Aorta (tissue), 5 donors: ENCODE measurements around the gene CDK14. TPM values are rescaled to one million over a fixed set of nuclear protein-coding genes. Genes with fewer than 3 reads are reported as not detected.
"Not testable (repeated sequence)": the region's sequence is repeated elsewhere in the genome, so short reads cannot be mapped to it uniquely, and the experiment has no call there.

ENCODE experiments used
- ATAC-seq: fragments of 200-7000 bp; cut with Tn5 transposase; one replicate; pipeline ENCODE4 v1.9.1; 2022; ENCODE audit warnings: moderate library complexity; ENCODE audit not compliant: low FRiP score
- DNase-seq, 2 donors: peaks; one replicate each; pipeline ENCODE4 v3.0.0-alpha.2; 2020
- H3K27ac ChIP-seq, 2 donors: one replicate each; pipeline ENCODE4 v1.5.1; 2013; ENCODE audit warnings: low read length in 2 of 2, mild to moderate bottlenecking in 2 of 2, moderate library complexity in 2 of 2, control low read depth in 1 of 2, inconsistent platforms in 1 of 2, low read depth in 1 of 2
- H3K27me3 ChIP-seq, 2 donors: one replicate each; pipeline ENCODE4 v1.6.1; 2013; ENCODE audit warnings: control low read depth in 1 of 2, low read length in 1 of 2, mild to moderate bottlenecking in 1 of 2, moderate library complexity in 1 of 2; ENCODE audit not compliant: insufficient read depth in 2 of 2, control insufficient read depth in 1 of 2
- H3K36me3 ChIP-seq, 2 donors: one replicate each; pipeline ENCODE4 v1.6.1; 2013; ENCODE audit warnings: control low read depth in 1 of 2, low read length in 1 of 2, mild to moderate bottlenecking in 1 of 2; ENCODE audit not compliant: insufficient read depth in 2 of 2, control insufficient read depth in 1 of 2
- H3K4me1 ChIP-seq, 2 donors: one replicate each; pipeline ENCODE4 v1.6.1; 2013; ENCODE audit warnings: low read length in 2 of 2, control low read depth in 1 of 2, mild to moderate bottlenecking in 1 of 2, moderate library complexity in 1 of 2; ENCODE audit not compliant: insufficient read depth in 2 of 2, control insufficient read depth in 1 of 2
- H3K4me3 ChIP-seq, 2 donors: one replicate each; pipeline ENCODE4 v1.5.1; 2013; ENCODE audit warnings: low read length in 2 of 2, control low read depth in 1 of 2, mild to moderate bottlenecking in 1 of 2
- H3K9me3 ChIP-seq: one replicate; pipeline ENCODE4 v1.6.1; 2013; ENCODE audit warnings: mild to moderate bottlenecking, low read length; ENCODE audit not compliant: control insufficient read depth
- WGBS, 2 donors: extraction: QIAGEN DNeasy Blood & Tissue Kit; methylation state at CpG; one replicate each; pipeline ENCODE4 v1.1.7; 2013; 5-methylcytosine and 5-hydroxymethylcytosine counted together
- intact Hi-C, 2 donors: fragments of 100-400 bp; cut with DNase I; formaldehyde crosslinking; loops; one replicate each; pipeline versions ENCODE4 v1.14.2 to v1.15.0; 2022
- polyA plus RNA-seq, 2 donors: library from polyadenylated mRNA; stranded (reverse); fragments of 200-250 nt; gene quantifications; one replicate each; pipeline ENCODE4 v1.2.3, GENCODE V29; 2013
- total RNA-seq, 2 donors: library from RNA; stranded (reverse); fragmentation: NEBNext Ultra II Directional; extraction: Animal tissue kit (Norgen Biotek cat#: 25700); gene quantifications; one replicate each; pipeline ENCODE4 v1.2.1, GENCODE V29; 2021
- donor health status: healthy with polysubstance abuse.
- donor health status: Bipolar disorder and iron deficiency.
- donor health status: DM: no; HTN: no; CAD: no.
- donor health status: DM: no; HTN: no; CAD: no.
- donor health status: DM: yes; HTN: yes; CAD: no.

CDK14 gene
- total and polyA plus RNA-seq, 4 donors: 4.6 to 72.4 (median 29.5) TPM

DNA sequence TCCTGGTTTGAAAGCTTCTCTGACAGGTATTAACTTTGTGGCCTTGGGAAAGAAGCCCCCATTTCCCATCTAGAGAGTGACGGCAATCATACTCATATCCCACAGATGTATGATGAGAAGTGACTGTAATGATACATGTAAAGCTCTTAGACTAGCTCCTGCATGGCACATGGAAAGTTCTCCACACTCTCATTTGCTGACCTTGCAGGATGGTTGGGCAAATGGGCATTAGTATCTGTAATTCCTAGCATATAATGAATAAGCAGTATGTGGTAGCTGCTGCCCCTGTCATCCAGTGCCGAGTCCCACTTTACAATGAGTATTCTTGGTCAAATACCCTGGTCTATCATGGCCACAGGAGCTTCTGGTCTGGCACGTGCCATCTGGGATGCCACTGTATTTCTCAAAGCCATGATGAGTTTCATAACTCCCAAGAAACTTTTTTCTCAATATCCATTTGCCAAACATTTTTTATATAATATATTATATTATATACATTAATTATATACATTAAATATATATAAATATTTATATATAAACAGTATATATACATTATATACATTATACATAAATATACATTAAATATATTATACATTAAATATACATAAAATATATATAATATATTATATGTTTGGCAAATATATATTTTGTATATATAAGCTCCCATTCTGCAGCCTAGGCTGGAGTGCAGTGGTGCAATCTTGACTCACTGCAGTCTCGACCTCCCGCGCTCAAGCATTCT is 561.6 kb downstream of the CDK14 start:
- no peak for ATAC-seq
- intact Hi-C loops: no loop called here

DNA sequence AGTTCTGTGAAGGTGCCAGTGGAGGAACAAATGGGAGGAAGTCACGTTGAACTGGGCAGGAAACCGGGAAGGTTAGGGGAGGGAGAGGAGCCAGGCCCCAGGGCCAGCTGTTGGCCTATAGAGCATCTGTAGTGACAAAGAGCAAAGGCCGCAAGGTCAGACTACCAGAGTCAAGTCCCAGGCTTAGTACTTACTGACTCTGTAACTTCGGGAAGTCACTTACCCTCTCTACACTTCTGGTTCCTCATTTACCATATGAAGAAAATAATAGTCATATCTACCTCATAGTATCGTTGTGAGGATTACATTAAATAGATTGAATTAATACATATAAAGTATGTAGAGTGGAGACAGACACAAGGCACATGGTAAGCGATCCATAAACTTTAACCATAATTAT is 566.3 kb downstream of the CDK14 start:
- DNase-seq (no peak), ATAC-seq (no peak)
- Histone ChIP-seq H3K4me1 (peaks cover 1 to 4% of the 10 kb centered on the region in 2 donors), H3K27me3 (peaks cover 0 to 1% of the 10 kb centered on the region in 2 donors), H3K36me3 (no peaks in the 10 kb centered on the region), H3K27ac (no peak overlapping the region), H3K4me3 (no peak overlapping the region), H3K9me3 (no peaks in the 10 kb centered on the region)
- 67 to 71% methylated on average over 6 of the region's 6 CpGs for WGBS, 2 donors
- intact Hi-C loops: no loop called here

More for the DNA sequence above, 561.6 kb downstream of the CDK14 start:
- Histone ChIP-seq H3K27me3 (no peaks in the 10 kb centered on the region), H3K9me3 (no peaks in the 10 kb centered on the region), H3K27ac (no peak overlapping the region), H3K4me3 (no peak overlapping the region), H3K4me1 (peaks cover 1 to 4% of the 10 kb centered on the region in 2 donors), H3K36me3 (no peaks in the 10 kb centered on the region)
- WGBS, 2 donors: 81 to 83% methylated on average over 6 of the region's 6 CpGs
- no peak for DNase-seq

DNA sequence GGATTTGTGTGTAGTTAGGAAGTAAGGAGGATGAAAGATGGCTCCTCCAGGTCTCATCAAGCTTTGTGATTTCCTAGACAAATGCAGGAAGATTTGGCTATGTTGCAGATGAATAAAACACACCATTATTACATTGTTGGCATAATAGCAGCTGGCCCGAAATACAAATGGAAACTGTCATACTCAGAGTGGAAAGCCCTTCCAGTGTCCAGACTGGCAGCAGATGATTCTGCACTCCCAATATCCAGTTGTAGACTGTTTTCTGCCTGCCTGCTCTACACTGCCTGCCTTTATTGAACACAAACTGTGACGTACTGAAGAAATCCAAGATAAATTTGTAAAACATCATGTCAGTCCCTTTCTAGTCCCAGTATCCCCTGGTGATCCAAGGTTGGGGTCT is 568.4 kb downstream of the CDK14 start:
- no peak for ATAC-seq
- Histone ChIP-seq H3K9me3 (no peaks in the 10 kb centered on the region), H3K4me1 (peaks cover 1 to 4% of the 10 kb centered on the region in 2 donors), H3K27ac (no peak overlapping the region), H3K36me3 (no peaks in the 10 kb centered on the region), H3K27me3 (peaks cover 0 to 1% of the 10 kb centered on the region in 2 donors), H3K4me3 (no peak overlapping the region)
- WGBS, 2 donors: 84 to 87% methylated on average over 2 of the region's 2 CpGs
- DNase-seq: no peak
- intact Hi-C loops: no loop called here

DNA sequence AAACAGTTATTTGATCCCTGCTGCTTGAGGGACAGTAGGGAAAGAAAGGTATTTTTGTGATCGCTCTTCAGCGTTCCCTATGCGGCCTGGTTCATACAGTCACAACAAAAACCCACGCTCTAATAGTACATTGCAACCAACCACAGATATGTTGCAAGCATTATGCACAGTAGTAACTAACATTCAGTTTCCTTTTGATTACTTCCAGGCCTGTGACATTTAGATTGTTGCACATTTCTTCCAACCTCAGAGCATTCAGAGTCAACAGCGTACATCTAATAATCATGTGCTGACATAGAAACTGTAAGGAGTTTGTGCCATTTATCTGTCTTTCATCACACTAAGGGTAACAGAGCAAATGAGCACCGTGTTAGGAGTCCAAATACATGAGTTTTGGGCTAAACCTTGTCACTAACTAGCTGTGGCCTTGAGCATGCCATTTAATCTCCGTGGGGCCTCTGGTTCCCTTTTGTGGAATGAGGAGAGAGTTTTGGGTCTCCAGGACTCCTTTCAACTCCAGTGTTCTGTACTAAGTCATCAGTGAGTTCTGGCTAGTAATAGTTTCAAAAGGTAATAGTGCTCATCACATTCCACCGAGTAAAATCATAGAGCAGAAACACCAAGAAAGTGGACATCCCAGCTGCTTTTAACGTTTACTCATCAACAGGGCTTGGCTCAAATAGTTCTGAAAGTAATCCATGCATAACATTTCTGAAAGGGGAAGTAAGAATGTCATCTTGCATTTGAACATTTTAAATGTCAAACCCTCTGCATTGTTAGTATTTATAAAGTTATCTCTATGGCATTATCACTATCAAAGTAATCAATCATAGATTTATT is 569.1 kb downstream of the CDK14 start:
- no peak overlapping the region for H3K27ac ChIP-seq
- H3K4me1 ChIP-seq: peaks cover 1 to 4% of the 10 kb centered on the region in 2 donors
- no peak overlapping the region for H3K4me3 ChIP-seq
- no peak for ATAC-seq
- no peak for DNase-seq
- peaks cover 0 to 1% of the 10 kb centered on the region in 2 donors for H3K27me3 ChIP-seq
- H3K36me3 ChIP-seq: no peaks in the 10 kb centered on the region
- no peaks in the 10 kb centered on the region for H3K9me3 ChIP-seq
- 72 to 74% methylated on average over 9 of the region's 9 CpGs for WGBS, 2 donors
- intact Hi-C loops: no loop called here

DNA sequence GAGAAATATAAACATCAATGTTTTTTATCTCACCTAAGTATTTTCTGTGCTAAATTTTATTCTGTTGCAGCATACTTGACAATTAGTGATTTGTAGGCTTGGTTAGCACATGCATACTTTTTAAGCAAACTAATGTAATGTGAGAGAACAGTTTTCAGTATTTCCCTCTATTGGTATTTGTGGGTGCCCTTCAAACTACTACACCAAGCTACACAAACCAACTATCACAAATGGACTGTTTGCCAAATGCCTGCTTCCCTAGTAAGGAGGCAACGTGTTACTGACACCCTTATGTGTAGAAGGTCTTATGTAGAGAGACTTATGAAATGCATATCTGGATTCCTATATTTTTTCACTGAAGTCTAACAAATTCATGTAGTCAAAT is 569.7 kb downstream of the CDK14 start:
- H3K27me3 ChIP-seq: peaks cover 0 to 1% of the 10 kb centered on the region in 2 donors
- no peaks in the 10 kb centered on the region for H3K36me3 ChIP-seq
- peaks cover 1 to 4% of the 10 kb centered on the region in 2 donors for H3K4me1 ChIP-seq
- no peak overlapping the region for H3K27ac ChIP-seq
- 73 to 84% methylated on average over 1 of the region's 1 CpG for WGBS, 2 donors
- no peak overlapping the region for H3K4me3 ChIP-seq
- intact Hi-C loops: no loop called here
- DNase-seq: no peak
- no peaks in the 10 kb centered on the region for H3K9me3 ChIP-seq
- ATAC-seq: no peak

DNA sequence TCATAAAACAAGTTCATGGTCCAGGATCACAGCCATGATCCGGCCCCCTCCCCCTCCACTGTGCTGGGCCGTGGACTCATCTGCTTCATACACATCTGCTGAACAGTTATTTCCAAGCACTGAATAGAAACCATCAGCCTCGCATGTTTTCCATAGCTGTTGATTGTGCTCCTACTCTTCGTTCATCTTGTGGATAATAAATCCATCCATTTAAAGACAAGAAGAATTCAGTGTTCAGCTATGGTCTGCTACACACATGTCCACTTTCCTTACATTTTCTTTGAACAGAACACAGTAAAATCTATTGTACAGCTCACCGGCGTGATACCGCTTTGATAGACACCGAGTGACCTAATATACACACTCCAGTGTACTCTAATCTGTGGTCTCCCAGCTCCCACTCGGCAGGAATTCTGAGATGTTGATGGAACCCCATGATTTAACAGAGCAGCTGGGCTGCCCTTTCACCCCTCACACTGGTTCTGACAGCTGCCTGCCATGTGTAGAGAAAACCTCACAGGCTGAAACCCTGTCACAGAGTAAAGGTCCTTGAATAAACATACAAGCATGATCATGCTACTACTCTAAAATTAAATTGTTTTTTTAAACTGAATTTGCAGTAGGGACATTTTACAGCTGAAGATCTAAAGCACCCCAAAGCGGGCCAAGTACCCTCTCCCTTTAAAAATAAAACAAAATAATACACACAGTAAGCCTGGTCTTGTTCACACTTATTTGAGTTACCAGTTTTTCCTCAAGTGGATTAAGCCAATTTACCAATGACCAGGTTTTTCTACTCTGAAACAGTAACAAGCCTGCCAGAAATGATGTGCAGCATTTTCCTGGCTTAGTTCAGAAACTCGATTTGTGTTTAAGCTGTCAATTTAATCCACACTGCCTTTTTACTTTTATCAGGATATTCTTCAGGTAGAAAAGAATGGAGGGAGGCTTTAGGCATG is 573.0 kb downstream of the CDK14 start:
- intact Hi-C loops: no loop called here
- WGBS, 2 donors: 69 to 70% methylated on average over 11 of the region's 11 CpGs
- Histone ChIP-seq H3K4me3 (no peak overlapping the region), H3K4me1 (no peaks in the 10 kb centered on the region), H3K9me3 (no peaks in the 10 kb centered on the region), H3K27me3 (peaks cover 0 to 1% of the 10 kb centered on the region in 2 donors), H3K27ac (no peak overlapping the region), H3K36me3 (no peaks in the 10 kb centered on the region)
- ATAC-seq: no peak
- no peak for DNase-seq

DNA sequence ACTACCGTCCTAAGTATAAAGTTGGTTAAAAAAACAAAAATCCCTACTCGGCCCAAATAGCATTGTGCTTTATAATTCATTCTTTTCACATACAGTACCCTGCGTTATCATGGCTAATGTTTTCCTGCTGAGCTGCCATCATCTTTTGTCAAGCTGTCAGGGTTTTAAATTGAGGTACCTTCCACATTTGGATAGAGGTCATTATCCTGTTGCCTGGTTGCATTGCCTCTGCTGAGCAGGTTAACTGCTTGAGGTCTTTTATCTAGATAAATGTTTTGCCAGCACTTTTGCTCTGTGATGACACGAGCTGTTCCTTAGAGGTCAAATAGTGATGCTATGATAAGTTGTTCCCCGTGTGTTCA is 573.7 kb downstream of the CDK14 start:
- ATAC-seq (no peak), DNase-seq (no peak)
- Histone ChIP-seq H3K4me3 (no peak overlapping the region), H3K36me3 (no peaks in the 10 kb centered on the region), H3K9me3 (no peaks in the 10 kb centered on the region), H3K27me3 (peaks cover 0 to 1% of the 10 kb centered on the region in 2 donors), H3K4me1 (no peaks in the 10 kb centered on the region), H3K27ac (no peak overlapping the region)
- WGBS, 2 donors: 31 to 34% methylated on average over 5 of the region's 5 CpGs
- intact Hi-C loops: no loop called here

DNA sequence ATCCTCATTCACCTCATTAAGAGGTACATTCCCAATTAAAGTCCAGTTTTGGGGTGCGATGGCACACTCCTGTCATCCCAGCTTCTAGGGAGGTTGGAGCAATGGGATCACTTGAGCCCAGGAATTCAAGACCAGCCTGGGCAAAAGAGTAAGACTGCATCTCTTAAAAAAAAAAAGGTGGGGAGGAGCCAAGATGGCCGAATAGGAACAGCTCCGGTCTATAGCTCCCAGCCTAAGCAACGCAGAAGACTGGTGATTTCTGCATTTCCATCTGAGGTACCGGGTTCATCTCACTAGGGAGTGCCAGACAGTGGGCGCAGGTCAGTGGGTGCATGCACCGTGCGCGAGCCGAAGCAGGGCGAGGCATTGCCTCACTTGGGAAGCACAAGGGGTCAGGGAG is 577.1 kb downstream of the CDK14 start:
- H3K4me3 ChIP-seq, H3K27me3 ChIP-seq, H3K9me3 ChIP-seq, H3K36me3 ChIP-seq, H3K27ac ChIP-seq, intact Hi-C loops, H3K4me1 ChIP-seq, DNase-seq, ATAC-seq: not testable (repeated sequence)
- 97 to 99% methylated on average over 4 to 6 of the region's 11 CpGs for WGBS, 2 donors
